ENCODE data around the gene ZDHHC7.

DNA sequence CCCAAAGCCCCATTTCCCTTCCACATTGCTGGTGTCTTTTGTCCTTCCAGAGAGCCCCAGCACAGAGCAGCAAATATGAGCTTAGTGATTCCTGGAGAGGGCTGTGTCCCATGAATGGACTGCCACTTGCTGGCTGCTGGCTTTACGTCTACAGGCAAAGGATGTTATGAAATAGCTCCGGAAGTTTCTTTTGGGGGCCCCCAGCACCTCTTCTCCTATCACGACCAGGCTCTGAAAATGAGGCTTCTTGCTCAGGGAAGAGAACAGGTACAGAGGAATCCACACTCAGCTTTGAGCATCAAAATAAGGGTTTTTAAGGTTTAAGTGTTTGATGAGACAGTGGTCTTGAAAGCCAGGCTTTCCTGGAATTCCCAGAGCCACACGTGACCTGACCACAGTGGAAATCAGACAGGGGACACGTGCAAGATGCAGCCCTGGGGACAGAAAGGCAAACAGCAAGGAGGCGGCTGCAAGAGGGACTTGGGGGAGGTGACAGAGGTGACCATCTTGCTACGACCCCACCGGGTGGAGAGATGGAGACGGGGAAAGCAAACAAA, 58.1 kb downstream of the ZDHHC7 start:
- TF ChIP-seq, protein P1, sequence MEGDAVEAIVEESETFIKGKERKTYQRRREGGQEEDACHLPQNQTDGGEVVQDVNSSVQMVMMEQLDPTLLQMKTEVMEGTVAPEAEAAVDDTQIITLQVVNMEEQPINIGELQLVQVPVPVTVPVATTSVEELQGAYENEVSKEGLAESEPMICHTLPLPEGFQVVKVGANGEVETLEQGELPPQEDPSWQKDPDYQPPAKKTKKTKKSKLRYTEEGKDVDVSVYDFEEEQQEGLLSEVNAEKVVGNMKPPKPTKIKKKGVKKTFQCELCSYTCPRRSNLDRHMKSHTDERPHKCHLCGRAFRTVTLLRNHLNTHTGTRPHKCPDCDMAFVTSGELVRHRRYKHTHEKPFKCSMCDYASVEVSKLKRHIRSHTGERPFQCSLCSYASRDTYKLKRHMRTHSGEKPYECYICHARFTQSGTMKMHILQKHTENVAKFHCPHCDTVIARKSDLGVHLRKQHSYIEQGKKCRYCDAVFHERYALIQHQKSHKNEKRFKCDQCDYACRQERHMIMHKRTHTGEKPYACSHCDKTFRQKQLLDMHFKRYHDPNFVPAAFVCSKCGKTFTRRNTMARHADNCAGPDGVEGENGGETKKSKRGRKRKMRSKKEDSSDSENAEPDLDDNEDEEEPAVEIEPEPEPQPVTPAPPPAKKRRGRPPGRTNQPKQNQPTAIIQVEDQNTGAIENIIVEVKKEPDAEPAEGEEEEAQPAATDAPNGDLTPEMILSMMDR (IDR thresholded peaks at IDR 0.05; ENCODE audit: low read length): no peak
- TF ChIP-seq EZH2 (IDR thresholded peaks at IDR 0.05; ENCODE audit: borderline replicate concordance, low read length): no peak

All from OCI-LY1 (cell line).